Adrenal gland (tissue), 12 donors: ENCODE data around the gene RALY. TPM values are rescaled to one million over a fixed set of nuclear protein-coding genes. Genes with fewer than 3 reads are reported as not detected.

Experiments used
- DNase-seq, 7 donors: peaks; one replicate each; pipeline ENCODE4 v3.0.0-alpha.2; 2019 to 2020
- H3K27ac ChIP-seq, 5 donors: fragments of 200-600 bp; sonication (generic) in 4 of 5; 1 replicate in 3 of 5; 2 replicates in 2 of 5; pipeline versions ENCODE4 v1.5.1 to v1.8.0; 2016 to 2020; ENCODE audit warnings: mild to moderate bottlenecking in 1 of 5
- H3K27me3 ChIP-seq: fragments of 200-600 bp; 2 replicates; pipeline ENCODE4 v1.8.0; 2021
- H3K36me3 ChIP-seq, 2 donors: fragments of 200-600 bp; replicated peaks in 1 of 2; 1 replicate in 1 of 2; 2 replicates in 1 of 2; pipeline versions ENCODE4 v1.5.1 to v1.8.0; 2018 to 2022
- H3K4me1 ChIP-seq, 2 donors: fragments of 200-600 bp; replicated peaks in 1 of 2; 1 replicate in 1 of 2; 2 replicates in 1 of 2; pipeline versions ENCODE4 v1.5.1 to v1.8.0; 2018 to 2021
- H3K4me3 ChIP-seq, 4 donors: fragments of 200-600 bp; sonication (generic) in 3 of 4; one replicate each; pipeline ENCODE4 v1.5.1; 2016 to 2018
- H3K9me3 ChIP-seq, 3 donors: fragments of 200-600 bp; sonication (generic) in 1 of 3; replicated peaks in 1 of 3; 1 replicate in 2 of 3; 2 replicates in 1 of 3; pipeline versions ENCODE4 v1.5.1 to v1.8.0; 2016 to 2021
- CTCF ChIP-seq, 6 experiments: fragments of 450-650 bp in 4 of 6; fragments of 200-600 bp in 2 of 6; sonication (generic) in 1 of 6; IDR thresholded peaks; 1 replicate in 5 of 6; 2 replicates in 1 of 6; pipeline versions ENCODE4 v1.5.1 to v1.8.0; 2016 to 2021; ENCODE audit warnings: antibody characterized with exemption in 6 of 6, mild to moderate bottlenecking in 2 of 6, moderate library complexity in 1 of 6
- POLR2A ChIP-seq, 2 donors: fragments of 450-650 bp; IDR thresholded peaks; one replicate each; pipeline ENCODE4 v1.6.1; 2017; ENCODE audit warnings: antibody characterized with exemption in 2 of 2, mild to moderate bottlenecking in 2 of 2, moderate library complexity in 1 of 2
- whole genome bisulfite sequencing, 4 donors: extraction: QIAGEN DNeasy Blood & Tissue Kit in 2 of 4; methylation state at CpG; one replicate each; pipeline versions ENCODE4 v1.1.5 to v1.1.7; 2013 to 2017; 5-methylcytosine and 5-hydroxymethylcytosine counted together
- intact Hi-C, 2 donors: fragments of 100-400 bp; cut with DNase I; formaldehyde crosslinking; loops; one replicate each; pipeline versions ENCODE4 v1.14.1 to v1.15.0; 2022 to 2023
- polyA plus RNA-seq, 3 donors: library from polyadenylated mRNA; stranded (reverse); fragments of 200-250 nt in 2 of 3; fragments of 350-450 nt in 1 of 3; fragmentation: Illumina TruSeq in 1 of 3; extraction: RNeasy Lipid Tissue Mini Kit (QIAGEN cat#74804) in 1 of 3; gene quantifications; one replicate each; pipeline ENCODE4 v1.2.3, GENCODE V29; 2013 to 2014
- total RNA-seq, 9 donors: library from RNA; depleted of rRNA in 4 of 9; stranded (reverse); fragments of >200 nt in 4 of 9; fragments of 120-200 nt in 1 of 9; fragmentation: NEBNext Ultra II Directional in 1 of 9; extraction: Animal tissue kit (Norgen Biotek cat#: 25700) in 1 of 9; gene quantifications; one replicate each; pipeline versions ENCODE4 v1.1.0 to v1.2.4, GENCODE V29; 2013 to 2023
- donor health status: healthy with polysubstance abuse.
- donor health status: Bipolar disorder and iron deficiency.
- donor health status: DM: yes; HTN: yes; CAD: no.
- donor health status: DM: no; HTN: no; CAD: no.
- donor health status: DM: no; HTN: no; CAD: no.
- donor health status: DM: yes; HTN: yes; CAD: no.

The RALY gene
- total and polyA plus RNA-seq, 12 donors, result 30.0 to 128 (median 78.1) TPM

GRCh38 chr20:34096699-34097444 lies 103.2 kb downstream of the RALY start:
- no peak overlapping the region for H3K4me3 ChIP-seq
- H3K9me3 ChIP-seq, result no peaks in the 10 kb centered on the region
- 76 to 83% (median 79%) methylated on average over 9 of the region's 9 CpGs for WGBS, 4 donors
- peaks cover 0 to 97% of the 10 kb centered on the region in 2 donors for H3K36me3 ChIP-seq
- H3K4me1 ChIP-seq, result peaks cover 0 to 3% of the 10 kb centered on the region in 2 donors
- TF ChIP-seq CTCF (IDR thresholded peaks at IDR 0.05) (no peak), POLR2A (IDR thresholded peaks at IDR 0.05) (no peak)
- intact Hi-C loops, result no loop called here
- no peaks in the 10 kb centered on the region for H3K27me3 ChIP-seq
- DNase-seq, result no peak
- H3K27ac ChIP-seq, result no peak overlapping the region

DNA sequence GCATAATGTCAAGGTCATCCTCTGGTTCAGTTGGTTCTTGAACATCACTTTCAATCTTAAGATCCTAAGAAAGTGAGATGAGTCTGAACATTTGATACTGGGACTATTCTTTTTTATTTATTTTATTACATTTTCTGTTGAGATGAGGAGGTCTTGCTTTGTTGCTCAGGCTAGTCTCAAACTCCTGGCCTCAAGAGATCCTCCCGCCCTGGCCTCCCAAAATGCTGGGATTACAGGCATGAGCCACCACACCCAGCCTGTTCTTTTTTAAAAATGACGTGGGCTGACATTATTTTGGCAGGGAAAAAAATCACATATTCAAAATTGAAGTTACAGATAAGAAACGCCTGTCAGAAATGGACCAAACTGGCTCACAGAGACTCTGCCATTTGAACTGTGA lies 104.9 kb downstream of the RALY start:
- DNase-seq, result no peak
- WGBS, 4 donors, result 50 to 65% (median 55%) methylated on average over 3 of the region's 3 CpGs
- no peak overlapping the region for H3K4me3 ChIP-seq
- H3K36me3 ChIP-seq, result peaks cover 0 to 97% of the 10 kb centered on the region in 2 donors
- no peaks in the 10 kb centered on the region for H3K9me3 ChIP-seq
- H3K4me1 ChIP-seq, result peaks cover 0 to 18% of the 10 kb centered on the region in 2 donors
- no peaks in the 10 kb centered on the region for H3K27me3 ChIP-seq
- intact Hi-C loops, result no loop called here
- TF ChIP-seq CTCF (IDR thresholded peaks at IDR 0.05), result no peak
- TF ChIP-seq POLR2A (IDR thresholded peaks at IDR 0.05), result no peak
- H3K27ac ChIP-seq, result peak overlapping the region in 1 of 5 donors; percentile 11

- intact Hi-C loops, result no loop called here
- H3K9me3 ChIP-seq, result no peaks in the 10 kb centered on the region
- peaks cover 0 to 21% of the 10 kb centered on the region in 2 donors for H3K4me1 ChIP-seq
- TF ChIP-seq CTCF (IDR thresholded peaks at IDR 0.05) (no peak), POLR2A (IDR thresholded peaks at IDR 0.05) (no peak)
- WGBS, 4 donors, result 77 to 86% (median 82%) methylated on average over 5 of the region's 5 CpGs
- H3K36me3 ChIP-seq, result peaks cover 0 to 97% of the 10 kb centered on the region in 2 donors
- DNase-seq, result no peak
- H3K4me3 ChIP-seq, result no peak overlapping the region
- H3K27me3 ChIP-seq, result no peaks in the 10 kb centered on the region
- no peak overlapping the region for H3K27ac ChIP-seq
Measured at GRCh38 chr20:34099675-34100074, 106.0 kb downstream of the RALY start.

- Histone ChIP-seq H3K27me3 (no peaks in the 10 kb centered on the region), H3K27ac (no peak overlapping the region), H3K9me3 (no peaks in the 10 kb centered on the region), H3K36me3 (peaks cover 0 to 94% of the 10 kb centered on the region in 2 donors), H3K4me1 (peaks cover 0 to 30% of the 10 kb centered on the region in 2 donors), H3K4me3 (no peak overlapping the region)
- intact Hi-C loops, result no loop called here
- no peak for DNase-seq
- TF ChIP-seq POLR2A (IDR thresholded peaks at IDR 0.05) (no peak), CTCF (IDR thresholded peaks at IDR 0.05) (no peak)
- WGBS, 4 donors, result 62 to 73% (median 67%) methylated on average over 3 of the region's 3 CpGs
Measured at GRCh38 chr20:34100576-34100975, 106.9 kb downstream of the RALY start.
